Fibroblast of pulmonary artery (primary cell): ENCODE data around the gene KCTD13.
A peak's percentile ranks its signal among the peaks of the same experiment; 100 is the strongest.

Experiments used
- DNase-seq: peaks from one replicate; pipeline ENCODE4 v3.0.0-alpha.2; 2010; ENCODE audit warnings: low read depth
- H3K4me3 ChIP-seq: replicated peaks from 2 replicates; pipeline ENCODE4 v1.5.1; 2011; ENCODE audit warnings: low read depth, mild to moderate bottlenecking, control low read depth, low read length, moderate library complexity
- TF ChIP-seq, protein P1 (sequence below): IDR thresholded peaks from 2 replicates; pipeline ENCODE4 v1.5.1; 2011; ENCODE audit warnings: mild to moderate bottlenecking, control low read depth, low read length, inconsistent platforms; ENCODE audit errors: missing control alignments

The KCTD13 gene

DNA sequence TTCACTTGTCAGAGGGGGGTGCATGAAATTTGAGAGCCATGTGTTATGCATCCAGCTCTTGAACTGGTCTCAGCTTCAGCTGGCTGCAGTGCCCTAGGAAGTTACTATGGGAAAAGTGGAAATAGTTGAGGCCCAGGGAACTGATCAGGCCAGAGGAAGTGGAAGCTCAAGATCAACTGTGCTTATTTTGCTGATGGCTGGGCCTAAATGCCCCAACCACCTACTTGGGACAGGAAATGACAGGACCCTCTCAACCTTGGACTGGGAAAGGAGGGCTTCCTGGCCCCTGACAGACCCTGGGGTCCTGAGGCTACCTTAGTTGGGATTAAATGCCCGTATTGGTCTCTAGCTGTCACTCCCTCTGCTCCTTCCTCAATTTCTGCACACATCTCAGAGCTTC lies 46.5 kb upstream of the KCTD13 start:
- no peak for DNase-seq
- no peak overlapping the region for H3K4me3 ChIP-seq
- TF ChIP-seq, protein P1, sequence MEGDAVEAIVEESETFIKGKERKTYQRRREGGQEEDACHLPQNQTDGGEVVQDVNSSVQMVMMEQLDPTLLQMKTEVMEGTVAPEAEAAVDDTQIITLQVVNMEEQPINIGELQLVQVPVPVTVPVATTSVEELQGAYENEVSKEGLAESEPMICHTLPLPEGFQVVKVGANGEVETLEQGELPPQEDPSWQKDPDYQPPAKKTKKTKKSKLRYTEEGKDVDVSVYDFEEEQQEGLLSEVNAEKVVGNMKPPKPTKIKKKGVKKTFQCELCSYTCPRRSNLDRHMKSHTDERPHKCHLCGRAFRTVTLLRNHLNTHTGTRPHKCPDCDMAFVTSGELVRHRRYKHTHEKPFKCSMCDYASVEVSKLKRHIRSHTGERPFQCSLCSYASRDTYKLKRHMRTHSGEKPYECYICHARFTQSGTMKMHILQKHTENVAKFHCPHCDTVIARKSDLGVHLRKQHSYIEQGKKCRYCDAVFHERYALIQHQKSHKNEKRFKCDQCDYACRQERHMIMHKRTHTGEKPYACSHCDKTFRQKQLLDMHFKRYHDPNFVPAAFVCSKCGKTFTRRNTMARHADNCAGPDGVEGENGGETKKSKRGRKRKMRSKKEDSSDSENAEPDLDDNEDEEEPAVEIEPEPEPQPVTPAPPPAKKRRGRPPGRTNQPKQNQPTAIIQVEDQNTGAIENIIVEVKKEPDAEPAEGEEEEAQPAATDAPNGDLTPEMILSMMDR, result no peak

DNA sequence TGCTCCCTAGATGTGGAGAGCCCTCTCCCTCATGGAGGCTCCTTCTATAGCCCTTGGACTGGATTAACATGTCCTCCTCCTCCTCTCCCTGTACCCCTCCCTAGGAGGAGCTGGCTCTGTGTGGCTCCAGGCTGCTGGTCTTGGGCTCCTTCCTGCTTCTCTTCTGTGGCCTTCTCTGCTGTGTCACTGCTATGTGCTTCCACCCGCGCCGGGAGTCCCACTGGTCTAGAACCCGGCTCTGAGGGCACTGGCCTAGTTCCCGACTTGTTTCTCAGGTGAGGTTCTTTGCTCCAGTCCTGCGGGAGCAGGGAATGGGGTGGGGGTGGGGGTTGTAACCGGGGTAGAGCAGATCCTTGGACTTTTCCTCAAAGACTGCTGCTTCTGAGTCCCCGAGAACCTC lies 45.3 kb upstream of the KCTD13 start:
- TF ChIP-seq, protein P1, result no peak
- no peak overlapping the region for H3K4me3 ChIP-seq
- no peak for DNase-seq

DNA sequence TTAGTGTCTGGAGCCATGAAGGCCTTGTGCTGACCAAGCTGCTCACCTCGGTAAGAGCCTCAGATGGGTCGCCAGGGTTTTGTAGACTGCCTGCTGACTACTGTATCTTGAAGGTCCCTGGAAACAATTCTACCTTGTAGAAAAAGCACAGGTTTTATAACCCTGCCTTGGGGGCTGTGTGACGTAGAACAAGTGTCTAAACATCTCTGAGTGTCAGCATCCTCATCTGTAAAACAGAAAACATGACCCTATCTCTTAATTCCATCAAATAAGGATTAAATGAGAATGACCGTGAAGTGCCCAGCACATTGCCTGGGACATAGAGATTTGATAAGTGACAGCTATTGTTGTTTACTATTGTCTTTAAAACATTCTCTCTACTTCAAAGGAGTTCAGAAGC lies 42.2 kb upstream of the KCTD13 start:
- DNase-seq, result no peak
- TF ChIP-seq, protein P1, result no peak
- no peak overlapping the region for H3K4me3 ChIP-seq

DNA sequence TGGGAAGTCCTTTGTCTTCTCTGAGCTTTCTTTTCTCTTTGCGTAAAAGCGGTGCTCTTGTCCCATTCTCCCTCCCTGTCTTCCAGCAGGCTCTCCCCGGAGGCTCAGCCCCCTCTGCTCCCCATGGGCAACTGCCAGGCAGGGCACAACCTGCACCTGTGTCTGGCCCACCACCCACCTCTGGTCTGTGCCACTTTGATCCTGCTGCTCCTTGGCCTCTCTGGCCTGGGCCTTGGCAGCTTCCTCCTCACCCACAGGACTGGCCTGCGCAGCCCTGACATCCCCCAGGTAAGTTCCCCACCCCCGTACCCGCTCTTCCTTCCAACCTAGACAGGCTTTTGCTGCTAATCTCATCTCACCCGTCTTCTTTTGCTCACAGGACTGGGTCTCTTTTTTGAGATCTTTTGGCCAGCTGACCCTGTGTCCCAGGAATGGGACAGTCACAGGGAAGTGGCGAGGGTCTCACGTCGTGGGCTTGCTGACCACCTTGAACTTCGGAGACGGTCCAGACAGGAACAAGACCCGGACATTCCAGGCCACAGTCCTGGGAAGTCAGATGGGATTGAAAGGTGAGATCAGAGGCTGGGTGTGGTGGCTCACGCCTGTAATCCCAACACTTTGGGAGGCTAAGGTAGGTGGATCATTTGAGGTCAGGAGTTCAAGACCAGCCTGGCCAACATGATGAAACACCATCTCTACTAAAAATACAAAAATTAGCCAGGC lies 37.2 kb upstream of the KCTD13 start:
- TF ChIP-seq, protein P1, result no peak
- H3K4me3 ChIP-seq, result peak overlapping the region; percentile 71
- DNase-seq, result no peak

DNA sequence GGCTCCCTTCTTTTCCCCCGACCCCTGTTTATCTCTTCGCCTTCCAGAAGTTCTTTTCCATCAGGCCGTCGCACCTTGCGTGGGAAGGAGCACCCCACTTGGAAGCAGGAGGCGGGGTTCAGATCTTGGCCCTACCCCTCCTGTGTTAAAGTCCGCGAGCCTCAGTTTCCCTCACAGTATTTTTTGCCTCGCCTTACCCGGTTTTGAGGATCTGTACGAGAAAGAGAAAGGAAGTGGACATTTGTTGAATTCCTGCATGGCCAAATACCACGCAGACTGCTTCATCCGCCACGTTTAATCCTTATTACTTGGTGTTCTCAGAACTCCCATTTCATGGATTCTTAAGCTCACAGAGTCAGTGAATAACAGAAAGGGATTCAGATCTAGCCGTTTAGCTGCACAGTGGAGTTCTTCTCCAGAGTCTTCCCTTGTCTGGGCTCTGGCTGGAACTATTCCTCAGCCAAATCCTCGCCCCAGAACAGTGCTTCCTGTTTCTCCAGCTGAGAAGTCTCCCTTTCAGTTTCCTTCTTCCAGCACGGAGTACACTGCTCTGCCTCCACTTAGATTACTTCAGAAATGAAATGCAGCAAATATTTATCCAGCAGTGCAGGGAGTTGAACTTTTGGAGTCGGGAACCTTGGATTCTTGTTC lies 36.4 kb upstream of the KCTD13 start:
- peak; percentile 57 for DNase-seq
- TF ChIP-seq, protein P1, result no peak
- peak overlapping the region; percentile 71 for H3K4me3 ChIP-seq

DNA sequence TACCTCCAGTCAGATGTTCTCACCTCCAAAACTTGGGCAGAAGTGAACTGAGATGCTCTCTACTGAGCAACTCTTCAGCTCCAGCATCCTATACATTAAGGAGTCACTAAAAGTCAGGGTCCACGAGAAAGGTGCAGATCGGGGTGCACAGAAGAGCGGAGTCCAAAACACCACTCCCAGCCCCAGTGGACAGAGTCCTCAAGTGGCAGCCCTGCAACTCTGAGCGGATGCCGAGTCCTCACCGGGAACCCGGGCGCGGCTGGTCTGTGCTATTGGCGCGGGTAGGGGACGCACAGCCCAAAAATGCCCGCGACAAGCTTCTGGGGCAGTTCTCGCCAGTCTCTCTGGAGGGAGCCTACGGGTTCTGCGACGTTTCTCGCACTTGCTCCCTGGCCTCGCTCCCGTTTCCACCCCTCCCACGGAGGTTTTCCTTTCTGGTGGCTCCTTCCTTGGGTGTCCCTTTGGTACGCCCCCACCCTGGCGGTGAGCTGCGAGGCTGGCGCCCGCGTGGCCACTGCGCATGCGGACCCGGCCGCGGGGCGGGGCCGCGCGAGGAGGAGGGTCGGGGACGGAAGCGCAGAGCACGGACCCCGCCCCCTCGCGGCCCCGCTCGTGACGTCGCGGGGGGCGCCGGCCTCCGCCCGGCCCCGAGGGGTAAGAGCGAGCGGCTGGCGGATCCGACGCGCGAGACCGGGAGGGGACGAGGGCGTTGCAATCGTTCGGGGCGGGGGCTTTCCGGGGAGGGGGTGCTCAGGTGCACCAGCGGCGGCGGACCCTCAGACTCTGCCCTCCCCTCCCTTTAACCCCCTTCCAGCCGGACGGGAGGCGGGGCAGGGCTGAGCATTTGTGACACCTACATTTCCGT lies 35.7 kb upstream of the KCTD13 start, which contains the start of gene TMEM219:
TSS of gene TMEM219 (plus strand) at position 601 of the 865 bp plus-strand sequence. CDS start 1,065 bp downstream, outside the sequence.
- peak; percentile 86 for DNase-seq
- TF ChIP-seq, protein P1, result peak; percentile 31
- peak within 1 kb of the TSS; percentile 71 for H3K4me3 ChIP-seq
